Measurements from ENCODE around the gene RNF151. TPM values are rescaled to one million over a fixed set of nuclear protein-coding genes. Genes with fewer than 3 reads are reported as not detected.
A peak's percentile ranks its signal among the peaks of the same experiment; 100 is the strongest.

RNF151 gene
- total RNA-seq, 1 donor from 2014 or later: not detected

GRCh38 chr16:1958715-1959268 is 7.9 kb upstream of the RNF151 start:
- Histone ChIP-seq H3K36me3 (peaks cover 0 to 31% of the 10 kb centered on the region in 2 donors), H3K27me3 (no peaks in the 10 kb centered on the region), H3K4me3 (peak overlapping the region; percentile 73 to 81), H3K9me3 (no peaks in the 10 kb centered on the region), H3K27ac (peak overlapping the region; percentile 79), H3K4me1 (peaks cover 31% of the 10 kb centered on the region)
- intact Hi-C loops (cut with DNase I): no loop called here
- TF ChIP-seq POLR2AphosphoS5 (IDR thresholded peaks at IDR 0.05; ENCODE audit: insufficient read depth in 1 of 2, low read depth in 1 of 2) (no peak), CTCF (IDR thresholded peaks at IDR 0.05) (no peak), POLR2A (IDR thresholded peaks at IDR 0.05) (no peak)
- no peak for DNase-seq (ENCODE audit: extremely low spot score in 2 of 2)

- Histone ChIP-seq H3K4me3 (peak within 1 kb of the TSS; percentile 73 to 81), H3K27me3 (no peaks in the 10 kb centered on the region), H3K36me3 (peaks cover 0 to 31% of the 10 kb centered on the region in 2 donors), H3K9me3 (no peaks in the 10 kb centered on the region), H3K27ac (peak within 1 kb of the TSS; percentile 79), H3K4me1 (peaks cover 34% of the 10 kb centered on the region)
- intact Hi-C loops (cut with DNase I): no loop called here
- TF ChIP-seq CTCF (IDR thresholded peaks at IDR 0.05): peak in 2 of 3 experiments; percentile 63 to 65
- TF ChIP-seq POLR2A (IDR thresholded peaks at IDR 0.05): peak in 1 of 2 donors; percentile 67
- TF ChIP-seq POLR2AphosphoS5 (IDR thresholded peaks at IDR 0.05; ENCODE audit: insufficient read depth in 1 of 2, low read depth in 1 of 2): peak in 1 of 2 donors; percentile 85
- no peak for DNase-seq (ENCODE audit: extremely low spot score in 2 of 2)
Measured at GRCh38 chr16:1959269-1960039, 7.2 kb upstream of the RNF151 start, which contains the start of gene NDUFB10. TSS of gene NDUFB10 (plus strand) at chr16:1959538. CDS start at chr16:1959625, 87 bp downstream.

- no peak overlapping the region for H3K27ac ChIP-seq
- H3K9me3 ChIP-seq: no peaks in the 10 kb centered on the region
- intact Hi-C loops (cut with DNase I): no loop called here
- no peaks in the 10 kb centered on the region for H3K27me3 ChIP-seq
- peak overlapping the region; percentile 73 to 81 for H3K4me3 ChIP-seq
- H3K36me3 ChIP-seq: peaks cover 0 to 31% of the 10 kb centered on the region in 2 donors
- DNase-seq (ENCODE audit: extremely low spot score in 2 of 2): no peak
- no peak for TF ChIP-seq CTCF (IDR thresholded peaks at IDR 0.05)
- TF ChIP-seq POLR2AphosphoS5 (IDR thresholded peaks at IDR 0.05; ENCODE audit: insufficient read depth in 1 of 2, low read depth in 1 of 2): no peak
- TF ChIP-seq POLR2A (IDR thresholded peaks at IDR 0.05): no peak
- peaks cover 43% of the 10 kb centered on the region for H3K4me1 ChIP-seq
Measured at GRCh38 chr16:1960665-1961630, 5.7 kb upstream of the RNF151 start.

GRCh38 chr16:1961651-1962067 is 5.0 kb upstream of the RNF151 start:
- TF ChIP-seq POLR2AphosphoS5 (IDR thresholded peaks at IDR 0.05; ENCODE audit: insufficient read depth in 1 of 2, low read depth in 1 of 2) (no peak), CTCF (IDR thresholded peaks at IDR 0.05) (no peak), POLR2A (IDR thresholded peaks at IDR 0.05) (no peak)
- DNase-seq (ENCODE audit: extremely low spot score in 2 of 2): no peak
- Histone ChIP-seq H3K36me3 (peaks cover 0 to 31% of the 10 kb centered on the region in 2 donors), H3K27me3 (no peaks in the 10 kb centered on the region), H3K4me3 (no peak overlapping the region), H3K9me3 (no peaks in the 10 kb centered on the region), H3K4me1 (peaks cover 50% of the 10 kb centered on the region), H3K27ac (no peak overlapping the region)
- intact Hi-C loops (cut with DNase I): no loop called here

Data from vagina (tissue), 2 donors.